ENCODE measurements around the gene METTL22.

Gene METTL22

DNA sequence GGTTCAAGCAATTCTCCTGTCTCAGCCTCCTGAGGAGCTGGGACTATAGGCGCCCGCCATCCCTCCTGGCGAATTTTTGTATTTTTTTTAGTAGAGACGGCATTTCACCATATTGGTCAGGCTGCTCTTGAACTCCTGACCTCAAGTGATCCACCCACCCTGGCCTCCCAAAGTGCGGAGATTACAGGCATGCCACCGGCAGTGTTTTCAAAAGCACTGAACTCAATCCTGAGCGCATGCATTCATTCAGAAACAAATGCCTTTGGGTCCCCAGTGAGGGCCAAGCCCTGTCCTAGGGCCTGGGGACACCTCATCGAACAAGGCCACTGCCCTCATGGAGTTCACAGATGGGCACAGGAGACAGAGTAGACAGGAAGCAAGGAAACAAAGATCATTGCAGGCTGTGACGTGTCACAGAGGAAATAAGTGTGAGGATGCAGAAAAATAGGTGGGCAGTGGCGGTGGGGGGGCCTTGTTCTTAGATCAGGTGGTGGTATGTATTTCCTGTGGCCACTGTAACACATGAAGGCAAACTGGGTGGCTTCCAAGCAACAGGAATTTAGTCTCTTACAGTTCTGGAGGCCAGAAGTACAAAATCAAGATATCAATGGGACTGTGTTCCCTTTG lies 43.7 kb upstream of the METTL22 start:
- DNase-seq (ENCODE audit: low spot score) = no peak
- TF ChIP-seq, protein P1, sequence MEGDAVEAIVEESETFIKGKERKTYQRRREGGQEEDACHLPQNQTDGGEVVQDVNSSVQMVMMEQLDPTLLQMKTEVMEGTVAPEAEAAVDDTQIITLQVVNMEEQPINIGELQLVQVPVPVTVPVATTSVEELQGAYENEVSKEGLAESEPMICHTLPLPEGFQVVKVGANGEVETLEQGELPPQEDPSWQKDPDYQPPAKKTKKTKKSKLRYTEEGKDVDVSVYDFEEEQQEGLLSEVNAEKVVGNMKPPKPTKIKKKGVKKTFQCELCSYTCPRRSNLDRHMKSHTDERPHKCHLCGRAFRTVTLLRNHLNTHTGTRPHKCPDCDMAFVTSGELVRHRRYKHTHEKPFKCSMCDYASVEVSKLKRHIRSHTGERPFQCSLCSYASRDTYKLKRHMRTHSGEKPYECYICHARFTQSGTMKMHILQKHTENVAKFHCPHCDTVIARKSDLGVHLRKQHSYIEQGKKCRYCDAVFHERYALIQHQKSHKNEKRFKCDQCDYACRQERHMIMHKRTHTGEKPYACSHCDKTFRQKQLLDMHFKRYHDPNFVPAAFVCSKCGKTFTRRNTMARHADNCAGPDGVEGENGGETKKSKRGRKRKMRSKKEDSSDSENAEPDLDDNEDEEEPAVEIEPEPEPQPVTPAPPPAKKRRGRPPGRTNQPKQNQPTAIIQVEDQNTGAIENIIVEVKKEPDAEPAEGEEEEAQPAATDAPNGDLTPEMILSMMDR (IDR thresholded peaks at IDR 0.05; ENCODE audit: extremely low read depth, missing control alignments) = no peak

DNA sequence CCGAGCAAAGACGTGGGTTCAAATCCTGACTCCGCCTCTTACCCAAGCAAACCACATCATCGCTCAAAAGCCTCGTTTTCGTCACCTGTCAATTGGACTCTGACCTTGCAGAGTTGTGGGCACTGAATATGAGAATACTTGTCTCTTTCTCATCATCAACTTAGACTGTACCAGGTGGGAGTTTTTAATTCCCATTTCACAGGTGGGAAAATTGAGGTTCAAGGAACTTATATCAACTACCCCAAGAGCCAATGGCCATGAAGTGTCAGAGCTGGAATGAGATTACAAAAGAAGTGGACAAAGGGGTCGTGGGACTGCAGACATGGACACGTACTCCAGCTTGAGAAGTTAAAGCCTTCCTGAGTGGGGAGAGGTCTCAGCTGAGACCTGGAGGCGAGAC lies 41.9 kb upstream of the METTL22 start:
- no peak for DNase-seq (ENCODE audit: low spot score)

GRCh38 chr16:8581831-8582580 lies 39.5 kb upstream of the METTL22 start:
- DNase-seq (ENCODE audit: low spot score) = no peak
- TF ChIP-seq, protein P1 (IDR thresholded peaks at IDR 0.05; ENCODE audit: extremely low read depth, missing control alignments) = no peak

More for the DNA sequence above, 41.9 kb upstream of the METTL22 start:
- TF ChIP-seq, protein P1 (IDR thresholded peaks at IDR 0.05; ENCODE audit: extremely low read depth, missing control alignments) = no peak

GRCh38 chr16:8583199-8583598 lies 38.3 kb upstream of the METTL22 start:
- TF ChIP-seq, protein P1 (IDR thresholded peaks at IDR 0.05; ENCODE audit: extremely low read depth, missing control alignments) = no peak
- no peak for DNase-seq (ENCODE audit: low spot score)

DNA sequence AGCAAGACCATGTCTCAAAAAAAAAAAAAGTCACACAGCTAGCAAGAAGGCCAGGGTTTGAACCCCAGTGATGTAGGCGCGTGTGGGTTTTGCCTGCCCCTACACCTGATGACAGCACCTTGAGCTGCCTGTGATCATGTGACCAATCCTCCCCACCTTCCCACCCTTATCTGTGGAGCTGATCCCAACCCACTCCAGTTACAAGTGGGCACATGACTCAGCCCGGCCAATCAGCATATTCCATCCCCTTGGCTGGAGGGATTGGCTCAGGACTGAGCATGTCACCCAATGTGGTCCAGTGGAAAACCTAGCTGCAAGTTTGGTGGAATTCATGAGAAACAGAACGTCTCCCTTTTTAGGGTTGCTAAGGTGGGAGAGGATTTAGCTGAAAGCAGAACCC lies 37.8 kb upstream of the METTL22 start:
- TF ChIP-seq, protein P1 (IDR thresholded peaks at IDR 0.05; ENCODE audit: extremely low read depth, missing control alignments) = no peak
- no peak for DNase-seq (ENCODE audit: low spot score)

GRCh38 chr16:8585041-8585440 lies 36.5 kb upstream of the METTL22 start:
- no peak for DNase-seq (ENCODE audit: low spot score)
- TF ChIP-seq, protein P1 (IDR thresholded peaks at IDR 0.05; ENCODE audit: extremely low read depth, missing control alignments) = no peak

GRCh38 chr16:8585857-8586256 lies 35.6 kb upstream of the METTL22 start:
- TF ChIP-seq, protein P1 (IDR thresholded peaks at IDR 0.05; ENCODE audit: extremely low read depth, missing control alignments) = no peak
- no peak for DNase-seq (ENCODE audit: low spot score)

Measured in GM20000 (cell line).